Left hindlimb (tissue), 1 donor: ENCODE measurements around the gene SMIM41.

ENCODE experiments used
- DNase-seq: peaks from one replicate; pipeline ENCODE4 v3.0.0-alpha.2; 2018

SMIM41 gene

DNA sequence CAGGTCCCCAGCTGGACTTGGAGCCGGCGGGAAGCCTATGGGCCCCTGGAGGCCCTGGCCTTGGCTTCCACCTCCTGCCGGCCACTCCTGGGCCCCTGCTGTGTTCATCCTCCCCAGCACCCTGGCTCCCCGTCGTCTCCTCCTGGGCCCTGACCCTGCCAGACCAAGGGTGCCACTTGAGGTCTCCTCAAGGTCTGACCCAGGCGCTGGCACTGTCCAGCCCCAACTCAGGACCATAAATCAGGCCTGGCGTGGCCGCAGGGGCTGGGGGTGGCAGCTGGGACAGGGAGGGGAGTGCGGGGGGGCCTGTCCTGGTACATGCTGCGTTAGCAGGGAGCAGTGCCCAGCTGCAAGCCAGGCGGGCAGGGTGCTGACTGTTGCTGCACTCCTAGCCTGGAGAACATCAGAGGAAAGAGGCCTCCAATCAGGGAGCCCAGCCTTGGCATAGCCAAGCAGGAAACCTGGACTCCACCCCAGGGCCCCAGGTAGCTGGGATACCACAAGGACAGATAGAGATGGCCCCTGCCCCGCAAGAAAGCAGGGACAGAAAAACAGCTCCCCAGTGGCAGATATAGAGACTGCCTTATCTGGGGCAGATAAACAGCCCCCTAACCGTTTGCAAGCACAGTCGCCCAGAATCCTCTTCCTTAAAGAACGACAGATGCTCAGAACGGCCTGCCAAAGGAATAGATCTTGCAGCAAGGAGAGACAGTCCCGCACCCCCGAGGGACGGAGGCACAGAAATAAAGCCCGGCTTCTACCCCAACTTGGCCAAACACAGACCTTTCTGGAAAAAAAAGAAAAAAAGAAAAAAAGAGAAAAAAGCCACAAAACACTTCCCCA lies 16.2 kb upstream of the SMIM41 start:
- DNase-seq = no peak

DNA sequence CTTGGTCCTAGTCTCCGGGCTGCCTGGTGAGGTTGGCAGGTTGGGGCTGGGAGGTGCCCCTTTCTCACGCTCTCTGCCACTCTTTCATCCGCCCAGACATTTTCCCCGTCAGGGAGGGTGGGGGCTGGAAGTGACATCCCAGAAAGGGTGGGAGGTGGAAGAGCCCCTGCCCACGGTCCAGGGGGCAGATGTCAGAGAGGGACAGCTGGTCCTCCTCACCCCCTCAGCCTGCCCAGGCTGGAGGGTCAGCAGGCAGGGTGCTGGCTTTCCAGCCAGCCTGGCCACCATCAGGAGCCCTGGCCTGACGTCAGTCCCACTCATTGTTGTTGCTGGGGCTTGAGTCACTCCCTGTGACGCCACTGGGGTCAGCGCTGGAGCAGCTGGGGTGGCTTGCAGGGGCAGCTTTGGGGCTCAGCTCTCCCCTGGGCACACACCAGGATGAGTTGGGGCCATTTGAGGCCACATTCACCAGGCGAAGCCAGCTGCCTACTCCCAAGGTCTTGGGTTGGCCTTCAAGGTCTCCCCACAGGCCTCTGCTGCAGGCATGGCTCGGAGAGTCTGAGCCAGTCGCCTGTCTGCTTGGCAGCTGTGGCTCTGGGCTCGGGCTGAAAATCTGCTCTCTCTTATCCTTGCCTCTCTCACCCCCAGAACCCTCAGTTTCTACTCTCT lies 15.4 kb upstream of the SMIM41 start:
- no peak for DNase-seq

DNA sequence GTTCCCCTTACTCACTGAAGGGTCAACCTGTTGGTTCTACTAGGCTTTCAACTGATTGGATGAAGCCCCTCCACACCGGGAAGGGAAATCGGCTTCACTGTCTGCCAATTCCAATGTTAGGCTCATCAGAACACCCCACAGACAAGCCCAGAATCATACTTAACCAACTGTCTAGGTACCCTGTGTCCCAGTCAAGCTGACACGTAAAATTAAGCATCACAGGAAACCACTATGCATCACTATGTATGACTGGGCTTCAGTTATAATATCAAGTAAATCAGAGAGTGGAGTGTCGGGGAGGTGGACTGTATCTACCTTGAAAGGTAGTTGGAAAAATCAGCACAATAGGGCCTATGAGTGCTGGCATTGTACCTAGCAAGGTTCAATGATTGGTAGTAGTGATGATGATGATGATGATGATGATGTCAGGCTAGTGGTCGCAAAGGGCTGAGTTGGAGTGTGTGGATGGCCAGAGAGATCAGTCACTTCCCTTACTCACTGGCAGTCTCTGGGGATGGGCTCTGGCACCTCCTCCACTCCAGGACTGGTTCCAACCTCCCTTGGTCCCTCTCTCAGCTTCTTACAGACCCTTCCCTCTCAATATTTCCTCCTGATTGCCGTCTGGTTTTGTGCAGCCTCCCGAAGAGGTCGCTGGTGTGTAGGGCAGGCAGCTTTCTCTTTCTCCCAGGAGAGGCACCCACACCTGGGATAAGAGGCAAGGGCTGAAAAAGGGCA lies 13.0 kb upstream of the SMIM41 start:
- no peak for DNase-seq

DNA sequence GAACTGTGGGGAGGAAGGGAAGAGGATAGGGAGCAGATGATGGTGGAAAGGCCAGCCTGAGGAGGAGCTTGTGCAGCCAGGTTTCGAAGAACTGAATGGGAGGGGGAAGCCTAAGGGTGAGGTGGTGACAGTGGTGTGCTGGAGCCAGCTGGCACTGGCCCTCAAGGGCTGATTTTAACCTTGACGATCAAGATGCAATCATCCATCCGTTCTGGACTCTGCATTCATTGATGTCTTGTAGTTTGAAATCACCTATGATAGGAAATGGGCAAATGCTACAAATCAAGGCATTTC lies 12.5 kb upstream of the SMIM41 start:
- DNase-seq = no peak

DNA sequence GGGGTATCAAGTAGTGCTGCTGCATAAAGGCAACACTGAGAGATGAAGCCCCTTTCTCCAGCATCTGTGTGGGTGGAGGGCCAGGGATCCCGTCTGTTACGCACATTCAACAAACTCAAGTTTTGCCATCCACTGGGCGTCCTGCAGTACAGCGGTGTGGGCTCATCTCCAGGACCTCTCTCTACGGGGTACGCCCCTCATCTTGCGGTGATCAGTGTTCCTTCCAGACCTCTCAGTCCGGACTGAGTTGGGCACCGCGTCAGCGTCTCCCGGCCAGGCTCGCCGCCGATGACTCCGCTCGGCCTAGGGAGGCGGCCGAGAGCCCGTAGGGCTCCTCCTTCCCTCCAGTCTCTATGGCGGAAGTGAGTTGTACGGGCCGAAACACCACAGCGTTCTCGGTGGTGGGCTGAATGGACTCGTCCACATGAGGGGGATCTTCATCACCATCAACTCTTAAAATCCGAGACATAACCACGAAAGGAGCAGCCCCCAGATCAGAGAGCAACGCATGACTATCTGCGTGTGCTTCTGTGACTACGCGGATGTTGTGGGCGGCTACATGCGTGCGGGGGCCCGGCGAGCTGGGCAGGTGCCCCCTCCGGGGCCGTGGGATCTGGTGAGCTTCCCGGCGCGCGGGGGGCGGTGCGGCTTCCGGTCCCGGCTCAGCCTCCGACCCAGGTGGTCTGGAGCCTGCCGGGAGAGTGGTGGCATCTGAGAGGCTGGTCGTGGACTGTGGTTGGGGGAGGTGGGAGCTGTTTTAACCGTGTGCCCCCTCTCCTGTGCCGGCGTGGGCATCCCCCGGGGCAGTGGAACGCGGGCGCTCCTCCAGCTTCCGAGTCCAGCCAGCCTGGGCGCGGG lies 9.9 kb upstream of the SMIM41 start, which contains the start of gene ATG101:
Gene ATG101 (plus strand): TSS at position 652 of the 858 bp plus-strand sequence. CDS start 3,673 bp downstream, outside the sequence.
- DNase-seq = peak; percentile 94

DNA sequence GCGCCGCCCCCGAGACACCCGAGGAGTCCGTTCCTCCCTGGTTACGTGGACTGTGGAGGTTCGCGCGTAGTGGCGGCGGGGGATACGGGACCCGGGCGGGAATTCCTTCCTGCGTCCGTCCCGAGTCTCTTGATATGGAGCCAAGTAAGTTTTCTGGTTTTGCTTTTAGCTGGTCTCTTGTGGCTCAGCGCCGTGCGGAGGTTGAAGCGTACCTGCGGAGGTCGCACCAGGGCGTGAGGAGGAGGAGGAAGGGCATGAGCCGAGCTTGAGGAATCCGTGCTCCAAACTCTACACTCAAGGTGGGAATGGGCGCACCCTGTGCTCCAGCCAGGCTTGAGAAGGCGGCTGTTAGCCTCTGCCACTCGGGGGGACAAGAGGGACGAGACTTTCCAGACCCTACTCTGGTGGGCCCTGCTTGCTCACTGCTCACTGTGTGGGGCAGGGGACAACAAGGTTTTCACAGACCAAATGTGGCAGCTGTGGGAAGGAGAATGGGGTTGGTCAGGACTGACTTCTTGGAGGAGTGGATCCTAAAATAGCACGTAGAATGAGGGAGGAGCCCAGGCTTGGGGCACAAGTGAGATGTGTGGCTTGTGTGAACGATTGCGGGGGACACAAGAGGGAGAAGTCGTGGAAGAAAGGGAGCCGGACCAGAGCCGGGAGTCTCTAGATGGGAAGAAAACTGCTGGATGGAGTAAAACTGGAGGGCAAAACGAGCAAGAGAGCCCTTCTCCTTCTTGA lies 9.1 kb upstream of the SMIM41 start:
- no peak for DNase-seq

DNA sequence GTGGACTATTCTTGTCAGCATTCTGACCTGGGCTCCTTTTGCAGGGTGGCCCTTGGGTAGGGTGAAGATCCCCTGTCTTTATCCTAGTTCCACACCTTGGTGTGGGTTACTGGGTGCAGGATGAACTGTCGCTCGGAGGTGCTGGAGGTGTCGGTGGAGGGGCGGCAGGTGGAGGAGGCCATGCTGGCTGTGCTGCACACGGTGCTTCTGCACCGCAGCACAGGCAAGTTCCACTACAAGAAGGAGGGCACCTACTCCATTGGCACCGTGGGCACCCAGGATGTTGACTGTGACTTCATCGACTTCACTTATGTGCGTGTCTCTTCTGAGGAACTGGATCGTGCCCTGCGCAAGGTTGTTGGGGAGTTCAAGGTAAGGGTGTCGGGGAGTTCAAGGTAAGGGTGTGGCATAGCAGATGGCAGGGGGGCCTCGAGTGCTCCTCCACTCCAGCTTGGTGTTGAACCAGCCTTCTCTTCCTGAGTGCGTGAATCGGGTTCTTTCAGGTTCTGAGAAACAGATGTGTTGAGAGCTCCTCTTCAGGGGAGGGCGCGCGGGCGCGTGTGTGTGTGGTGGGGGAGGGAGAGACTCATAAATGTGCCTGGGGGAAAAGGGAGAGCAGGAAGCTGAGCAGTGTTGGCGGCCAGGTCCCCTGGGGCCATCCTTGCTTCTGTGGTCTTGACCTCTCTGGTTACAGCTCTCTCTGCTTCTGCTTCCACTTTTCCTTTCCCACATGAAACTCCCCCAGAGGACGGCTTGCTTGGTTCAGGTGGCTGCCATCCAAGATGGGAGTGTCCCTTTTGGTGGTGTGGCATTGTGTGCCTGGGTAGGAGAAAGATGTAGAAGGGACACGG lies 5.7 kb upstream of the SMIM41 start:
- peak; percentile 61 for DNase-seq

DNA sequence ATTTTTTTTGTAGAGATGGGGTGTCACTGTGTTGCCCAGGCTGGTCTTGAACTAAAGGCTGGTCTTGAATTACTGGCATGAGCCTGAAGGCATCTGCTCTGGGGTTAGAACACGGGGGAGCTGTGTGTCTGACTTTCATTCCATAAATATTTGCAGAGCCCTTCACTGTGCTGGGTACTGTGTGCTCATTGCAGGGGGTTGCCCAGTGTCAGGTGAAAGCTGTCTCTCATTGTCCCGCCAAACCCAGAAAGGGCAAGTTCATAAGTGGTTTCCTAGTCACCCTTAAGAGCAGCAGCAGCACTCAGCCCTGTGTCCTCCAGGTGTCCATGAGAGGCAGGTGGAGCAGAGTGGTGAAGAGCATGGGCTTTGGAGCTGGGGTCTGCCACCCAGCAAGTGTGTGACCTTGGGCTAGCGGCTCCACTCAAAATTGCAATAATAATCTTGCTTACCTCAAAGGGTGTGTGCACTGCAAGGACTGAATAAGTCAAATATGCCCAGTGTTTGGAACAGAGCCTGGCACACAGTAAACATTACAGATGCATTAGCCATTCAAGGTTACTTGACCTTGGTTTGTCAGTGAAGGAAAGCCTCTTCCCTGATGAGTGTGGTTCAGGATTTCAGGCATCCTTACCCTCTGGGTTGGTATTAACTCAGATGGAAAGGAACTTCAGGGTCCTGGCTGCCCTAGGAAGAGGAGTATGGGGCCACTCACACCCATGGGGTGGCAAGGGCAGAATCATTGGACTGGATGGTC lies 4.4 kb upstream of the SMIM41 start:
- no peak for DNase-seq

DNA sequence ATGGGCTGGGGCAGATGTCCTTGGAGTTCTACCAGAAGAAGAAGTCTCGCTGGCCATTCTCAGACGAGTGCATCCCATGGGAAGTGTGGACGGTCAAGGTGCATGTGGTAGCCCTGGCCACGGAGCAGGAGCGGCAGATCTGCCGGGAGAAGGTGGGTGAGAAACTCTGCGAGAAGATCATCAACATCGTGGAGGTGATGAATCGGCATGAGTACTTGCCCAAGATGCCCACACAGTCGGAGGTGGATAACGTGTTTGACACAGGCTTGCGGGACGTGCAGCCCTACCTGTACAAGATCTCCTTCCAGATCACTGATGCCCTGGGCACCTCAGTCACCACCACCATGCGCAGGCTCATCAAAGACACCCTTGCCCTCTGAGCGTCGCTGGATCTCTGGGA lies 2.7 kb upstream of the SMIM41 start:
- DNase-seq = no peak

DNA sequence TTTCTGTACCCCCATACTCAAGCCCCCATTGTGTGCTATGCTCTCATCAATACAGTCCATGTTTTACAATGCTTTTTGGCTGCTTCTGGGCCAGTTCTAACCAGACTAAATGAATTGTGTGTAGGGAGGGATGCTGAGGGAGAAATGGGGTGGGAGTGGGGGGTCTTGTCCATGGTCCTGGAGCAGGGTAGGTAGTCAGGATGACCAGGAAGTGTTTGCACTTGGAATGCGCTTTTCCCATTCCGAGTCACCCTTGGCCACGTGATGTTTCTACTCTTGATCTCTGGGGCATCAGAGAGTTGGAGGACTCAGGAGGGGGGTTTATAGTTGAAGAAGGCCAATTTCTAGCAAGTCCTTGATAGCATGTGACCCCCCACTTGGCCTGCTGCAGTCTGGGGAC lies 1.2 kb upstream of the SMIM41 start:
- DNase-seq = no peak

DNA sequence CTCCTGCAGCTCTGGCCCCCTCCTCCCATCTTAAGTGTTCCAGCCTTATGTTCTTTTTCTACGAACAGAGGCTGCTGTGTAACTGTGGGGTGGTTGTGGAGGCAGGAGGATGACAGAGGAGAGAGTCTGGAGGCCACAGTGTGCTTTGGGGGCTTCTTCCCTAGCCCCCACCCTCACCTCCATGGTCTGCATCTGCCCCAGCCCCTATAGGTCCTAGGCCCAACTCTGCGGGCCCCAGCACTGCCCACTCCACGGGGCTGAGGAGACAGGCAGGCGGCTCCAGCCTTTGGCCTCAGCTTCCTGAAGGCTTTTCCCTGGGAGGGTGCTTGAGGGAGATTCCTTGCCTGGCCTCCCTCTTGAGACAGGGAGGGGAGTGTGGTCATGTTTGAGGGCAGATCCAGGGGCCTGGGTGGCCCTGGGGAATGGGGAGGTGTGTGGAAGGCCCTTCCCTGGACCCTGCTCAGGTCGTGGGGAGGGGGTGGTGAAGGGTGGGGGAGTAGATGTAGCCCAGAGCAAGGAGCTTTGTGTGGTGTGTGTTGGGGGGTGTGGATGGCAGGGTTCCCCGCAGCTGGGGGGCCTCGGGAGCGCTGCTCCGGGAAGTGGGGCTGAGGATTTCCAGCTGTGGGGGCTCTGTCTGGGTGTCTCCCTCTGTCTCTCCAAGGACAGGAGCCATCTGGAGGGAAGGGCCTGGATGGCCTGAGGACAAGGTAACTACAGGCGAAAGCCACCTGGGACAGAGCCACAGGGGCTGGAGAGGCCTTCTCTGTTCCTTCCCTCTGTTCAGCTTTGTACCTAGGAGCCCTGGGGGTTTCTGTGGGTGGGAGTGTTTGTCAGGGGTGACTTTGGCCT lies 1.1 kb downstream of the SMIM41 start:
- no peak for DNase-seq

DNA sequence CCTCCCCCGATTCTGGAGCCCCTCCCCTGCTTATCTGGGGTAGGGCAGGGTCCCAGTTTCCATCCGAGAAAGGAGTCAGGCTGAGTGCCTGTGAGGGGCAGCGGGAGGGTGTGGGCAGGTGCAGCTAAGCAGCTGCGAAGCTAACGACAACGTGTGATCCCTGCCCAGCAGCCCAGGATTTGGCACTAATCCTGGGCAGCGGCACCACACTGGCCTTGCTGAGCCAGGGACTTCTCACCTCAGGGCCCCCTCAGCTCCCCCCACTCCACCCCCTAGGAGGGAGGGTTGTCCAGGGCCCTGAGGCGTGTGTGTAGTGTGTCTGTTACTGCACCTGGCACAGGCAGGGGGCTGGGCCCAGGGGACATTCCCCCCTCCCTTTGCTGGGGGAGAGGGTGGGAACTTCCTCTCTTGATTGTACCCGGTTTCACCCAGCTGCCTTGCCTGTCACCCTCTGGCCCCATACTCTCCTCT lies 1.8 kb downstream of the SMIM41 start:
- no peak for DNase-seq

DNA sequence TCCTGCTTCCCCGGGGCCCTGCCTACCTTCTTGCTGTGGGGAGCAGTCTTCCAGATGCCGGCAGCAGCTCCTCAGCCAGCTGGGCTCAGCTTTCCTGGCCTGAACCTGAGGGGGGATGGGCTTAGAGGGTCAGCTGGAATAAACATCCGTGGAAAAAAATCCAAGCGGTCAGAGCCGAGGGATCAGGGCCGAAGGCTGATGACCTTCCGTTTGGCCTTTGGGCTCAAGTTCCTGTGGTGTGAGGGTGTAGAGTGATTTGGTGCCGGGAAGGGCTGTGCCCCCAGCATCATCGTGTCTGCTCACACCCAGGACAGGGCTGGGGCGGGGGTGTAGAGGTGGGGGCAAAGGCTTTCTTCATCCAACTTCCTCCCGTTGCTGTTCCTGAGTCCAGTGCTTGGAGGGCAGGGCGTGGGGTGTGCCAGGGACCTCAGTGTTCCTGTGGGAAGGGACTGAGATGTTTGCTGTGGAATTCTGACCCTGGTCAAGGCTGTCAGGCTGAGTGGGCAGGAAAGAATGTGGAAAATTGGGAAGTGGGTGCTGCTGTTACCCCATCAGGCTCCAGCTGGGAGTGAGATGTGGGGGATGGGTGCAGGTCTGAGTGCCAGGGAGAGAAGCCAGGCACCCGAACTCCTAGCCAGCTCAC lies 2.6 kb downstream of the SMIM41 start:
- no peak for DNase-seq

DNA sequence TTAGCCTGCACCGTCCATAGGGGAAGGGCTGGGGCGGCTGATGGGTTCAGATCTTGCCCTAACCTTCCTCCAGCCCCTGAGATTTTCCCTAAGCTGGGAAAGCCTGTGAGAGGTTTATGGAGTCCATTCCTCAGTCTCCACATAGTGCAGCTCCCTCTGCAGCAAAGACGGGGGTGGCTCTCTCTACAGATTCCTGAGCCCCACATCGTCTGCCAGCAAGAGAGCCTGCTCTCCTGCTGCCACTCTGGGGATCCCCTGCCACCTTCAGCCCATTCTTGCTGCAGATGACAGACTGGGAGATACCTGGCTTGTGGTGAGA lies 3.1 kb downstream of the SMIM41 start:
- DNase-seq = no peak

DNA sequence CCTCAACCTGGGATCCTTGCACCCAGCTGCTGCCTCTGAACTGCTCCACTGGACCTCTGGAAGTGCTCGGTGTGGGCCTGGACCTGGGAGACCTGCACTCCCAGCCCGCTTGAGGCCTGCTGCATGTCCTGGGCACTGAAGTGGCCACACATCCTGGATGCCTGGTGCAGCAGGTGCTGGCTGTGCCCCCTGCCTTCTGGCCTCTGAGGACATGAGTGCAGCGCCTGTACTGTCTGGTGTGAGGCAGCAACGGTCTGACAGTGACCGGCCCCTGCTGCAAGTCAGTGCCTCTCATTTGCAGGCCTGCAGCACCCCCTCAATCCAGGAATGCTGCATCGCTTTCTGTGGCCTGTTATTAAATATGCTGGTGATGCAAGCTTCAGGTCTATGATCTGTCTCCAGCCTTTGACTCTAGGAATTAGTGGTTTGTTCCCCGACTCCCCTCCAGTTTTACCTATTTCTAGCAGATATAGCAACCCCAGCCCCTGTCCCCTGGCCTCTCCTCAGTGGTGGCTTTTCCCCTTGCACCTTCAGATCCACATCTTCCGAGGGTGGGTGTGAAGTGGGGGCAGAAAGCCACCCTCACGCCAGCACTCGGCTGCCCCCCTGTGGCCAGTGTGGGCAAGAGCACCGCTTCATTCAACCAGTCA lies 3.6 kb downstream of the SMIM41 start:
- peak; percentile 77 for DNase-seq

DNA sequence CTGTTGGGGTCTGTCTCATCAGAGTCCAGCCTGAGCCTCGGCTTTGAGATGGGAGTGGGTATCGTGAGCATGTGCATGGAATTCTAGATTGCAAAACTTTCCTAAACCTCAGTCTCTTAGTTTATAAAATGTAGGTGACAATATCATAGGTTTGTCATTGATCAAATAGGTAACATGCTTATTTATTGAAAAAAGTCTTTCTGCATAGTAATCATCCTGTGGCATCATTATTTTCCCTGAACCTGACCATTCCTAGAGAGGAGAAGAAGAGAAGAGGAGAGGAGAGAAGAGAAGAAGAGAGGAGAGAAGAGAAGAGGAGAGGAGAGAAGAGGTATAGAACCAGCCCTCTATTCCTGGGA lies 4.1 kb downstream of the SMIM41 start:
- no peak for DNase-seq

DNA sequence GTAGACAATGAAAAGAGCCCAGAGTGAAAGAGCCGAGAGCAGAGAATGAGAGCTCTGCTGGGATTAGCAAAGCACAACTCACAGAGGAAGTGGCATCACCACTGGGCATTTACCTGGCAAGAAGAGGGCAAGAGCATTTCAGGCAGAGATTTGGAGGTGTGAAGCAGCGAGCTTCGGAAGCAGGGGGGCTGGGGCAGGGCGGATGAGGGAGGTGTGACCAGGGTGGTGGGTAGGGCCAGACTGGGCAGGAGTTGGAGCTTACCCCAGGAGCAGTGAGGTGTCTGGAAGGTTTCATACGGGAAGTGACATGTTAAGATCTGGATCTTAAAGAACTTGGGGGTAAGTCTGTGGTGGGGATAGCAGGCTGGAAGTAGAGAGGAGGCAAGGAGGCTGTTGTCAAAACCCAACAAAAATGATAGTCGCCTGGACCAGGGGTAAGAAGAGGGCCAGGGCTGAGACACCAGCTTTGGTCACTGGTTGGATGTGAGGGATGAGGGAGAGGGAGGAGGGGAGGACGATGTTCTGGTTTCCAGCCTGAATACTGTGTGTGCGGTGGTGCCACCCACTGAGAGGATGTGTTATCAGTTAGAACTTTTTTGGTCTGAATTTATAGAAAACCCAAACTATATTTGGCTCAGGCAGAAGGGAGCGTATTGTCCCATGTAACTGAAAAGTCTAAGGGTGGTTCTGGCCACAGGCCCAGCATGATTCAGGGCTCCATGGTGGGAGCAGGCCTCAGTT lies 5.2 kb downstream of the SMIM41 start:
- no peak for DNase-seq

DNA sequence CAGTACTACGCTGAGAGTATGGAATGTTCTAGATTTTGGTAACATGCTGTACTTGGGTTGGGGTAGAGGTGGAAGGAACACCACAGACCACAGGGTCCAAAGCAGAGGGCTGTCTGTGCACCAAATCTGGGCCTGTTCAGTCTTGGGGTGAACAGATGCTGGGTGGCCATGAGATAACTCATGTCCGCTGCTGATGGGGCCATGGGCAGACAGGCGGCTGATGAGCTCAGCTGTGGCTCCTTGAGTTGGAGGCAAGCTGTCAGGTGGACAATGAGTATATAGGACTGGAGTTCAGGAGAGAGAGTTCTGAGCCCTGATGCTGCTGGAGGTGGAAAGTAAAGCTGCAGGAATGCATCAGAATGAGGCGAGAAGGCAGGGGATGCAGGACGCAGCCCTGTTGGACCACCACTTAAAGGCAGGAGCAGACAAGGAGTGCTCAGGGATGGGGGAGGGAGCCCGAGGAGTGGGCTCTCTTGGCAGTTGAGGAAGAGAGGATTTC lies 6.2 kb downstream of the SMIM41 start:
- no peak for DNase-seq
